GM12801 (cell line): Measurements from ENCODE around the gene KAT2A.

ENCODE experiments used
- CTCF ChIP-seq: IDR thresholded peaks from one replicate; pipeline ENCODE4 v1.5.1; 2011; ENCODE audit warnings: control low read depth; ENCODE audit not compliant: insufficient read length; ENCODE audit errors: extremely low read depth

Gene KAT2A

DNA sequence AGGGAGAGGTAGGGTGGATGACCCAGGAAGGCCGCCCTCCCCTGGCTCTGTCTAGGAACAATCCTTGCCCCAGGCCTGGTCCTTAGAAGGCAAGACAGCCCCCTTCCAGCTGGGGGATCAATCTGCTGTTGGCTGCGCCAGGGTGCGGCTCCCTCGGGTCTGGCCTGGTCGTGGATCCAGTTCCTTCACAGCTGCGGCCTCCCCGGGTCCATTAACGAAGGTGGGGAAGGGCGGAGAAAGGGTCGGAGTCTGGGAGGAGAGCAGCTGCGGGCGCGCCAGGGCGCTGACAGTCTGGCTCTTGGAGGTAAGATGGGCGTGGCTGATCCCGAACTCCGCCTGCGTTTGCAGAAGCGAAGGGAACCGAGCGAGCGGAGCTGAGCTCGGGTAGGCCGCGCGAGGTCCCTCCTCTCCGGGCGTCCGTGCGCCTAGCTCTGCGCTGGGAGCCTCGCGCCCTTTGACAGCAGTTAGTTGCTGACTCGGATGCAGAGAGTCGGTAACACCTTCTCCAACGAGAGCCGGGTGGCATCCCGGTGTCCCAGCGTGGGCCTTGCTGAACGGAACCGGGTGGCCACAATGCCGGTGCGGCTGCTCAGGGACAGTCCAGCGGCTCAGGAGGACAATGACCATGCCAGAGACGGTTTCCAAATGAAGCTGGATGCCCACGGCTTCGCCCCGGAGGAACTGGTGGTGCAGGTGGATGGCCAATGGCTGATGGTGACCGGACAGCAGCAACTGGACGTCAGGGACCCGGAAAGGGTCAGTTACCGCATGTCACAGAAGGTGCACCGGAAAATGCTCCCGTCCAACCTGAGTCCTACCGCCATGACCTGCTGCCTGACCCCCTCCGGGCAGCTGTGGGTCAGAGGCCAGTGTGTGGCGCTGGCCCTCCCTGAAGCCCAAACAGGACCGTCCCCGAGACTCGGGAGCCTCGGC is 1.5 kb upstream of the KAT2A start, which contains the start of gene HSPB9:
HSPB9 (plus strand) TSS at position 434 of the 933 bp plus-strand sequence; CDS start at position 481, 47 bp downstream.
- no peak for TF ChIP-seq CTCF

DNA sequence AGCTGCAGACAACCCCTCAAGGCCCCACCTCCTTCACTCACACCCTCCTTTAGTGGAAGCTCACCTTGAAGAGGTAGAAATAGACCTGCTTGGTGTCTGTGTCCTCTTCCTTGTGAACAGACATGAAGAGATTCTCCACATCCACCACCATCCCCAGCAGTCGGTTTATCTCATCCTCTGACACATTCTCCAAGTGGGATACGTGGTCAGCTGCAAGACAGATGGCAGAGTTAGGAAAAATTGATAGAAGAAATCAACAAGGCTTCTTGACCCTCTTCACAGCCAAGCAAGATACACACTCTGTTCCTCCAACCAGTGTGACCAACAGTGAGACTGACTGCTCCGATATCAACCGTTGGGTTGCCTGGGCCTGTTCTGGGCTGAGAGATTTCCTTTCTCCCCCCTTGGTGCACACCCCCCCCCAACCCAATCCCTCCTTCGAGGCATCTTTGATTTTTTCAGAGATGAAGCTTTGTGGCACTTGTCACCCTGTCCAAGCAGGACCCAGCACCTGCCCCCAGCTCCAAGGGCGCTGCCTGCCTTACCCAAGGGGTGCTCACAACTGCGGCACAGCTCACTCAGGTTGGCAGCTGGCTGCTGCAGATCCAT is 902 bp downstream of the KAT2A start:
- no peak for TF ChIP-seq CTCF

- no peak for TF ChIP-seq CTCF
Measured at GRCh38 chr17:42119301-42119700, 1.9 kb downstream of the KAT2A start.

DNA sequence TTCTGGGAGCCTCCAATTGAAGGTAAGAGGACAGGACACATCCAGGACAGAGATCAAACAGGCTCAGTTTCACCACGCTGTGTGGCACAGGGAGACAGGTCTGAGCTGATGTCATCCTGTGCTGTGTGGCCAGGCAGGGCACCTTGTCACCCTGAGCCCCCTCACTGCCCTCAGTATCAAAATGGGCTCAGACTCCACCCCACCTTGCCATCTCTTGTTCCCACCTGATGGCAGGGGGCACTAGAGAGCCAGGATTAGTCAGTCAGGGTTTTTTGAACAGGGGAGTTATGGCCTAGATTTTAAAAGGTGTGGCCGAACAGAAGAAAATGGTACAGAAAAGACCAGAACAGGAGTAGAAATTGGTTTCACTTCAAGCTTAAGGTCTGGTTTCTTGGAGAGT is 2.6 kb downstream of the KAT2A start:
- TF ChIP-seq CTCF = no peak

- no peak for TF ChIP-seq CTCF
Measured at GRCh38 chr17:42118126-42118510, 3.0 kb downstream of the KAT2A start.

- TF ChIP-seq CTCF = no peak
Measured at GRCh38 chr17:42117397-42118125, 3.6 kb downstream of the KAT2A start.
